HepG2 (cell line): ENCODE data around the gene MAP2K7. TPM values are rescaled to one million over a fixed set of nuclear protein-coding genes. Genes with fewer than 3 reads are reported as not detected.
A peak's percentile ranks its signal among the peaks of the same experiment; 100 is the strongest.

Experiments used
- ARID4A ChIP-seq: sonication (generic); formaldehyde crosslinking; IDR thresholded peaks from 2 replicates; pipeline ENCODE4 v1.5.0; 2020; ENCODE audit warnings: mild to moderate bottlenecking, missing genetic modification reagents, borderline replicate concordance
- SPEN ChIP-seq: sonication (generic); formaldehyde crosslinking; IDR thresholded peaks from 2 replicates; pipeline ENCODE4 v1.5.1; 2020; ENCODE audit warnings: low read depth, mild to moderate bottlenecking, missing genetic modification reagents
- ZBTB43 ChIP-seq: sonication (generic); formaldehyde crosslinking; conservative IDR thresholded peaks from 2 replicates; pipeline ENCODE4 v1.4.0; 2020; ENCODE audit warnings: missing genetic modification reagents
- ZNF142 ChIP-seq: sonication (generic); formaldehyde crosslinking; IDR thresholded peaks from 2 replicates; pipeline ENCODE4 v1.4.0; 2020; ENCODE audit warnings: missing genetic modification reagents
- ZNF800 ChIP-seq: sonication (generic); formaldehyde crosslinking; IDR thresholded peaks from 2 replicates; pipeline ENCODE4 v1.4.0; 2020; ENCODE audit warnings: missing genetic modification reagents
- polyA plus RNA-seq, 8 experiments: library from polyadenylated mRNA; depleted of rRNA in 3 of 8; stranded (reverse) in 7 of 8; unstranded in 1 of 8; fragments of >200 nt; fragmentation: Illumina TruSeq in 4 of 8; extraction: Trizol in 4 of 8; gene quantifications; 2 replicates each; pipeline versions ENCODE4 v1.2.1 to v1.2.3, GENCODE V29; 2011 to 2016; ENCODE audit warnings: low read depth in 4 of 8, missing spikeins in 1 of 8, mixed read lengths in 1 of 8; ENCODE audit not compliant: insufficient read depth in 1 of 8
- total RNA-seq, 5 experiments: library from RNA; depleted of rRNA; stranded (reverse); fragments of >200 nt; fragmentation: Illumina TruSeq; extraction: Trizol; gene quantifications; 2 replicates each; pipeline ENCODE4 v1.2.3, GENCODE V29; 2016; ENCODE audit warnings: low read depth in 1 of 5

The MAP2K7 gene
- total and polyA plus RNA-seq, 2 of the 13 experiments (the other 11 are each of a cell fraction or from before 2014, with no cell fraction given) = 9.0 to 10.8 TPM

- TF ChIP-seq ZNF142 (CRISPR knock-in tag) (peak; percentile 88; the same call in 1 of the 2 replicates), ARID4A (peak; percentile 82), ZNF800 (CRISPR knock-in tag) (peak; percentile 86), SPEN (CRISPR knock-in tag) (peak; percentile 65; the same call in 1 of the 2 replicates), ZBTB43 (CRISPR knock-in tag) (0 out of 2 replicates have a peak, but pooled peaks have one; percentile 51)
These were observed 21.6 kb downstream of the MAP2K7 start (continued) for GRCh38 chr19:7925171-7925851.
